Mucosa of rectum (tissue), 2 donors: ENCODE measurements around the gene CNDP2.
A peak's percentile ranks its signal among the peaks of the same experiment; 100 is the strongest.

Experiments used
- H3K27ac ChIP-seq, 2 donors: one replicate each; pipeline ENCODE4 v1.7.0; 2013; ENCODE audit warnings: inconsistent platforms in 2 of 2, low read depth in 2 of 2, low read length in 2 of 2
- H3K27me3 ChIP-seq, 2 donors: one replicate each; pipeline ENCODE4 v1.7.0; 2013; ENCODE audit warnings: low read length in 2 of 2; ENCODE audit not compliant: control insufficient read depth in 2 of 2, insufficient read depth in 2 of 2
- H3K36me3 ChIP-seq, 2 donors: one replicate each; pipeline ENCODE4 v1.7.0; 2013; ENCODE audit warnings: low read length in 2 of 2; ENCODE audit not compliant: control insufficient read depth in 2 of 2, insufficient read depth in 2 of 2
- H3K4me1 ChIP-seq, 2 donors: one replicate each; pipeline ENCODE4 v1.7.0; 2013; ENCODE audit warnings: low read length in 2 of 2, mild to moderate bottlenecking in 1 of 2; ENCODE audit not compliant: control insufficient read depth in 2 of 2, insufficient read depth in 2 of 2
- H3K4me3 ChIP-seq, 2 donors: one replicate each; pipeline ENCODE4 v1.7.0; 2013; ENCODE audit warnings: low read length in 2 of 2
- H3K9ac ChIP-seq, 2 donors: one replicate each; pipeline ENCODE4 v1.7.0; 2013; ENCODE audit warnings: low read length in 2 of 2, low read depth in 1 of 2, mild to moderate bottlenecking in 1 of 2
- H3K9me3 ChIP-seq, 2 donors: one replicate each; pipeline ENCODE4 v1.7.0; 2013; ENCODE audit warnings: low read length in 2 of 2; ENCODE audit not compliant: control insufficient read depth in 2 of 2
- donor health status: healthy.
- donor health status: Normal muscosa, but diverticular disease.

CNDP2 gene

GRCh38 chr18:74533666-74534065 lies 37.5 kb downstream of the CNDP2 start:
- Histone ChIP-seq H3K36me3 (no peaks in the 10 kb centered on the region), H3K9me3 (no peaks in the 10 kb centered on the region), H3K4me1 (peaks cover 0 to 2% of the 10 kb centered on the region in 2 donors), H3K4me3 (no peak overlapping the region), H3K9ac (no peak overlapping the region), H3K27me3 (no peaks in the 10 kb centered on the region), H3K27ac (no peak overlapping the region)

- H3K9me3 ChIP-seq: no peaks in the 10 kb centered on the region
- no peak within 1 kb of the TSS for H3K9ac ChIP-seq
- H3K4me1 ChIP-seq: peaks cover 0 to 2% of the 10 kb centered on the region in 2 donors
- no peaks in the 10 kb centered on the region for H3K27me3 ChIP-seq
- no peak within 1 kb of the TSS for H3K27ac ChIP-seq
- H3K4me3 ChIP-seq: no peak within 1 kb of the TSS
- no peaks in the 10 kb centered on the region for H3K36me3 ChIP-seq
These were observed 38.2 kb downstream of the CNDP2 start, which contains the start of gene CNDP1 for GRCh38 chr18:74534150-74534969. Gene CNDP1 (plus strand): TSS chr18:74534500. CDS start chr18:74534668, 168 bp downstream.

GRCh38 chr18:74534981-74535649 lies 39.0 kb downstream of the CNDP2 start:
- Histone ChIP-seq H3K27ac (no peak overlapping the region), H3K4me1 (peaks cover 0 to 2% of the 10 kb centered on the region in 2 donors), H3K9me3 (no peaks in the 10 kb centered on the region), H3K4me3 (no peak overlapping the region), H3K36me3 (no peaks in the 10 kb centered on the region), H3K27me3 (no peaks in the 10 kb centered on the region), H3K9ac (no peak overlapping the region)

GRCh38 chr18:74539289-74539688 lies 43.1 kb downstream of the CNDP2 start:
- H3K36me3 ChIP-seq: no peaks in the 10 kb centered on the region
- H3K9me3 ChIP-seq: no peaks in the 10 kb centered on the region
- H3K4me3 ChIP-seq: no peak overlapping the region
- no peak overlapping the region for H3K27ac ChIP-seq
- H3K9ac ChIP-seq: no peak overlapping the region
- H3K4me1 ChIP-seq: no peaks in the 10 kb centered on the region
- H3K27me3 ChIP-seq: peaks cover 0 to 3% of the 10 kb centered on the region in 2 donors

GRCh38 chr18:74540652-74541421 lies 44.7 kb downstream of the CNDP2 start:
- peaks cover 0 to 3% of the 10 kb centered on the region in 2 donors for H3K27me3 ChIP-seq

GRCh38 chr18:74541703-74542555 lies 45.8 kb downstream of the CNDP2 start:
- peaks cover 0 to 3% of the 10 kb centered on the region in 2 donors for H3K27me3 ChIP-seq
- H3K4me3 ChIP-seq: peak overlapping the region in 1 of 2 donors; percentile 7
- no peak overlapping the region for H3K27ac ChIP-seq
- no peaks in the 10 kb centered on the region for H3K36me3 ChIP-seq
- no peak overlapping the region for H3K9ac ChIP-seq
- H3K9me3 ChIP-seq: no peaks in the 10 kb centered on the region
- H3K4me1 ChIP-seq: peaks cover 4 to 7% of the 10 kb centered on the region in 2 donors

More at GRCh38 chr18:74540652-74541421, 44.7 kb downstream of the CNDP2 start:
- no peaks in the 10 kb centered on the region for H3K9me3 ChIP-seq
- no peak overlapping the region for H3K27ac ChIP-seq
- no peaks in the 10 kb centered on the region for H3K36me3 ChIP-seq
- H3K4me3 ChIP-seq: no peak overlapping the region
- H3K4me1 ChIP-seq: no peaks in the 10 kb centered on the region
- H3K9ac ChIP-seq: no peak overlapping the region

GRCh38 chr18:74544898-74545297 lies 48.7 kb downstream of the CNDP2 start:
- Histone ChIP-seq H3K4me1 (peaks cover 4 to 9% of the 10 kb centered on the region in 2 donors), H3K9ac (no peak overlapping the region), H3K4me3 (no peak overlapping the region), H3K9me3 (peaks cover 3 to 5% of the 10 kb centered on the region in 2 donors), H3K36me3 (no peaks in the 10 kb centered on the region), H3K27ac (no peak overlapping the region), H3K27me3 (peaks cover 0 to 3% of the 10 kb centered on the region in 2 donors)

GRCh38 chr18:74546007-74546406 lies 49.8 kb downstream of the CNDP2 start:
- peaks cover 4 to 9% of the 10 kb centered on the region in 2 donors for H3K4me1 ChIP-seq
- no peak overlapping the region for H3K4me3 ChIP-seq
- no peak overlapping the region for H3K27ac ChIP-seq
- peaks cover 0 to 3% of the 10 kb centered on the region in 2 donors for H3K27me3 ChIP-seq
- no peak overlapping the region for H3K9ac ChIP-seq
- peaks cover 6 to 7% of the 10 kb centered on the region in 2 donors for H3K9me3 ChIP-seq
- H3K36me3 ChIP-seq: no peaks in the 10 kb centered on the region

- H3K9me3 ChIP-seq: peaks cover 6 to 7% of the 10 kb centered on the region in 2 donors
- H3K4me1 ChIP-seq: peaks cover 4 to 9% of the 10 kb centered on the region in 2 donors
- no peak overlapping the region for H3K9ac ChIP-seq
- no peak overlapping the region for H3K27ac ChIP-seq
- H3K27me3 ChIP-seq: no peaks in the 10 kb centered on the region
- no peak overlapping the region for H3K4me3 ChIP-seq
- no peaks in the 10 kb centered on the region for H3K36me3 ChIP-seq
These were observed 50.8 kb downstream of the CNDP2 start for GRCh38 chr18:74546751-74547530.
